Superior temporal gyrus (tissue), 1 donor: Measurements from ENCODE around the gene TM2D1.
"Not testable (repeated sequence)": the region's sequence is repeated elsewhere in the genome, so short reads cannot be mapped to it uniquely, and the experiment has no call there.

Experiments used
- DNase-seq: peaks from one replicate; pipeline ENCODE4 v3.0.0-alpha.2; 2016; ENCODE audit errors: extremely low spot score

The TM2D1 gene

DNA sequence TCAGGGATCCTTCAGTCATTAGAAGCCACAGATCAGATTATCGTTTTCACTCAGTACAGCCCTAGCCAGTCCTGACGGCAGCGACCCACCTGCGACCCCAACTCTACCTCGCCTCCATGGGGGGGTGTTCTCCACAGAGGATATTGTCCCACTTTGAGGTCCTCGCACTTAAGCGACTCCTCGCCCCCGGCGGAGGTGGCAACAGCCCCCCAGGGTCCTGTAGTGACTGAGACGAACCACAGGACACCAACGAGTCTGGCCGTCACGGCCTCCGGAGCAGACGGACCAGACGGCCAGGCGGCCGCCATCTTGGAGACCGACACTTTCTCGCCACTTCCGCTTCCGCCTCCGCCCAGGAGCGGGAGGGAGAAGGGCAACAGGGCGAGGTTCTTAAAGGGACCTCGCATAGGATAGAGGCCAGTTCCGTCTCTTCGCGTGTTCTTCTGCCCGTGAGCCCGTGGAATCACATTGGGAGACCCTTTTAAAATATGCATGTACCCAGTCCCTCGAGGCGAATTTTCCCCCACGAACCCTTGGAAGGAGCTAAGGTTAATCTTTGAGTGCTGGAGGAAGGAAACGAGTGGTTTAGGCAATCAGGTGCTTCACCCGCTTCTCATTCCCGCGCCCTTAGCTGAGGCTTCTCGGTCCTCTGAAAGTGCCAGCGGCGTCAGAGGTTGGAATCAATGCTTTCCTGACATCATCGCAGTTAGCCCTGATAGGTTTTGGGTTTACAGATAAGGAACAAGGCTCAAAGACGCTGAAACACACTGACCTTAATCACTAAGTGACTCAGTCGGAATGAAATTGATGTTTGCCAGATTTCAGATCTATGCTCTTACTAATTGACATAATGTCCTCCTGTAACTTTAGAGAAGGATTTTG lies at the start of gene TM2D1:
Gene TM2D1 (minus strand): TSS at position 329 of the 882 bp plus-strand sequence. CDS start 21 bp downstream, at position 308.
- DNase-seq: peak; percentile 95

- DNase-seq: no peak
Observed at GRCh38 chr1:61770131-61770530, 45.2 kb upstream of the TM2D1 start.

GRCh38 chr1:61757950-61758349 lies 33.0 kb upstream of the TM2D1 start:
- DNase-seq: no peak

GRCh38 chr1:61756773-61757172 lies 31.8 kb upstream of the TM2D1 start:
- DNase-seq: no peak

DNA sequence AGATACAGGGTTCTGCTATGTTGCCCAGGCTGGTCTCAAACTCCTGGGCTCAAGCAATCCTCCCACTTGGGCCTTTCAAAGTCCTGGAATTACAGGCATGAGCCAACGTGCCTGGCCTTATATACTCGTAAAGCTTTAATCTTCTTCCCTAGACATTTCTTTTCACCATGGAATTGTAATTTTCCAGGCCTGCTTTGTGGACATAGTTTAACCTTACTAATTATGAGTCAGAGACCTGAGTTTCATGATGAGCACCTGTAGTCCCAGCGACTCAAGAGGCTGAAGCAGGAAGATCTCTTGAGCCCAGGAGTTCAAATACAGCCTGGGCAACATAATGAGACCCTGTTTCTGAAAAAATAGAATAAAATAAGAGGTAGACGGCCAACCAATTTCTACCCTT lies 29.6 kb upstream of the TM2D1 start:
- no peak for DNase-seq

- DNase-seq: no peak
Observed at GRCh38 chr1:61753998-61754508, 29.1 kb upstream of the TM2D1 start.

DNA sequence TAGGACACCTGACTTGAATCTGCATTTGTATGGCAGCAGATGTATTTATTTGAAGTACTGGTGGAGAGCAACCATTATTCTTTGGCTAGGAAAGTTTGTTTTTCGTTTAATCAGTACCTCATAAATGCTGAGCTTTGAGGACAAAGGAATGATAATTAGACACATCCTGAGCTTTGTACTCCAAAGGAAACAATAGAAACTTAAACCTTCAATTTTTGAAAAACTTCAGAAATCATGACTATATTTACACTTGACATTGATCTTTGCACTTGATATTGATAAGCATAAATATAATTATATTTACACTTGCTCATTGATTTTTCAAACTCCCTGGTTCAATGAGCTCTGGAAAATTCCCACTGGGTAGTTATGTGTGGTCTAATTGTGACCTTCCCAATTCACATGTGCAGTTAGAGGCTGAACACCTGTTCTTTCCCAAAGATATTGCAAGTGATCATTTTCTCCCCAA lies 28.0 kb upstream of the TM2D1 start:
- DNase-seq: no peak

GRCh38 chr1:61749574-61749973 lies 24.6 kb upstream of the TM2D1 start:
- DNase-seq: no peak

DNA sequence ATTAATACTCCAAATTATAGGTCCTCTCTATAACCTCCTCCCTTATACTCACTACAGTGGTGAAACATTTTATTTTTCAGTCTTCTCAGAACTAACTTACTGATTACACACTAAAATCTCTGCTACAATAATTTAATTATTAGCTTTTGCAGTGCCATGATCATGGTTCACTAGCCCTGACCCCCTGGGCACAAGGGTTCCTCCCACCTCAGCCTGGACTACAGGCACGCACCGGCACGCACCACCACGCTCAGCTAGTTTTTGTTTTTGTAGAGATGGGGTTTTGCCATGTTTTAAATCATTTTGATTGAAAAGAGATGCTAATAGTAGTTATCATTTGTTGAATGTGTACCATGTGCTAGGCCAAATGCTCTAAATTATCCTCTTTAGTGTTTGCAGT lies 23.6 kb upstream of the TM2D1 start:
- DNase-seq: no peak

GRCh38 chr1:61746813-61747212 lies 21.9 kb upstream of the TM2D1 start:
- DNase-seq: peak; percentile 27

DNA sequence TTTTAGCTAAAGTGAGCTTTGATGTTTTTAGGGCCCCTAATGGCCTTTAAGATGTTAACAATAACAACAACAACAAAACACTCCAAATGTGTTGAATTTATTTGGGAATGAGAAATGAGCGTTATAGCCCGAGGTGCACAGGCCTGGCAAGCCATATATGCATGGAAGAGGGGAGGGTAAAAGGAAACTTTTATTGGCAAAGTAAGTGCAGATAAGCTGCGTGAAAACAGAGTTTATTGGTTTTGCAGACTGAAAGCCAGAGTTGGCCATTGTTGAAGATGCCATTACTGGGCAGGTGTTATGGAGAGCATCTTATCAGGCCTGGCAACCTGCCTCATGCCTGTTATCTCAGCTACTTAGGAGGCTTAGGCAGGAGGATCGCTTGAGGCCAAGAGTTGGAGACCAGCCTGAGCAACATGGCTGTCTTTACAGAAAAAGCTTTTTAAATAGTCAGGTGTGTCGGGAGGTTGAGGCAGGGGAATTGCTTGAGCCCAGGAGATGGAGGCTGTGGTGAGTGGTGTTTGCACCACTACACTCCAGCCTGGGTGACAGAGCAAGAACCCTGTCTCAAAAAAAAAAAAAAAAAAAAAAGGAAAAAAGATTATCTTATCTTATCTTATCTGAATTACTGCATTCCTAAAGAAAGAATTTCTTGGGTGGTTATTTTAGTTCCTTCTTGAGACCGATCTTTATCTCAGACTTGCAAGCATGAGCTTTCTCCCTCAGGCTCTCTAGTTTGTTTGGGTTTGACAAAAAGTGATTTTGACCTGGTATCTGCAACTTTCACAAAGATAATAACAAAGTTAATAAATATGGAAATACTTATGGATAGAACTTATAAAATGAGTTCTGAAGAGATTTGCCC lies 19.0 kb upstream of the TM2D1 start:
- DNase-seq: no peak

DNA sequence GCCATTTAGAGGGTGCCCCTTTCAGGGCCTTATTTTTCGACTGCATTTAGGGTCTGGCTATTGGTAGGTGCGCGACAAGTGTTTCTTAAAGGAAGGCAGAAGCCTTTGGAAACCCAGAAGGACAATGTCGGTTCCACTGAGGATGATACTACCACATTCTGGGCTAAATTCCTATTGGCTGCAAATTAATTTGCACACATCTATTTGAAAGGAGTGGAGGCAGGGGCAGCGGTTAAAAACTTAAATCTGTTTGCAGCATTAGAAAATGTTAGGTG lies 18.4 kb upstream of the TM2D1 start:
- no peak for DNase-seq

GRCh38 chr1:61742620-61743430 lies 17.9 kb upstream of the TM2D1 start:
- DNase-seq: peak; percentile 70

- DNase-seq: peak; percentile 53
Observed at GRCh38 chr1:61741711-61742619, 17.0 kb upstream of the TM2D1 start, which contains the start of gene PATJ. TSS of gene PATJ (plus strand) at chr1:61742480. CDS start at chr1:61762893, 20,413 bp downstream.

GRCh38 chr1:61740751-61741700 lies 16.1 kb upstream of the TM2D1 start:
- DNase-seq: no peak

DNA sequence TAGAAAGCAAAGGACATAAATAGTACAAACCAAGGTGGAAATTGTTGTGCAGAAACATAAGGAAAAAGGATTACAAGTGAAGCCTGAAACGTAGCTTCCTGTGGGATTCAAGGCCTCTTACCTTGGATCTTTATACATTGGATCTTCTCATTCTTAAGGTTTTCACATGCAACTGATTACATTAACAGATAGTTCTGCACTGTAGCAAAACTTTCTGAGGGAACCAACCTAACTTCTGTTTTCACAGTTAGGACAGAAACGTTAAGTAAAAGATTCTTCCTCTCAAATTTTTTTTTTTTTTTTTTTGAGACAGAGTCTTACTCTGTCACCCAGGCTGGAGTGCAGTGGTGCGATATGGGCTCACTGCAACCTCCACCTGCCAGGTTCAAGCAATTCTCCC lies 7.8 kb upstream of the TM2D1 start:
- no peak for DNase-seq

GRCh38 chr1:61730679-61731078 lies 5.7 kb upstream of the TM2D1 start:
- DNase-seq: not testable (repeated sequence)

DNA sequence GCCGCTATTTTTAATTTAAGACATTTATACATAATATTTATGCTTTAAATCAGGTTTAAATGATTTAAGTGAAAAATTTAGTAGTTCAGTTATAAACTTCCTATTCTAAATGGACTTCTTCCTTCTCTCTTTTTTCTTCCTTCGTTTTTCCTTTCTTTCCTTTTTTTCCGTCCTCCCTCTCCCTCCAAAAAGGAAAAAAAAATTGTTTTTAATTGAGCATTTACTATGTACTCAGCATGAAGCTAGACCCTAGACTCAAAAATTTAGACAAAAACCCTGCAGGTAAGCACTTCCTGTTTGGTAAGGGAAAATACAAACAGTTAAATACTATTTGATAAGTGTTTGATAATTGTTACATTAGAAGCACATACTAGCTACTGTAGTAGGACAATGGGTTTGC lies 2.6 kb upstream of the TM2D1 start:
- no peak for DNase-seq

GRCh38 chr1:61724506-61724812 lies 482 bp downstream of the TM2D1 start:
- DNase-seq: no peak
